ENCODE measurements around the gene ESR2. TPM values are rescaled to one million over a fixed set of nuclear protein-coding genes. Genes with fewer than 3 reads are reported as not detected.
A peak's percentile ranks its signal among the peaks of the same experiment; 100 is the strongest.

The ESR2 gene
- total RNA-seq, 1 experiment from 2014 or later = 0.15 TPM

- H3K9me3 Mint-ChIP-seq = peaks cover 21 to 26% of the 10 kb centered on the region in 2 experiments
- H3K4me1 Mint-ChIP-seq = peaks cover 39 to 41% of the 10 kb centered on the region in 2 experiments
- H3K9me3 ChIP-seq (ENCODE audit: control insufficient read depth, low read depth, low read length) = no peaks in the 10 kb centered on the region
- DNase-seq = no peak
- peaks cover 35 to 66% (median 48%) of the 10 kb centered on the region in 3 experiments for H3K36me3 Mint-ChIP-seq (ENCODE audit: insufficient read depth in 1 of 3, low read depth in 3 of 3)
- no peak overlapping the region for H3K27ac ChIP-seq (ENCODE audit: insufficient read length, low read depth, low read length)
- H3K27me3 Mint-ChIP-seq (ENCODE audit: low read depth) = no peaks in the 10 kb centered on the region
- no peaks in the 10 kb centered on the region for H4K20me1 ChIP-seq (ENCODE audit: control insufficient read depth, insufficient read depth, insufficient read length)
- WGBS (ENCODE audit: extremely low coverage, insufficient read length, low lambda C conversion rate) = no CpG with 5 or more reads among the region's 3 CpGs
- H2AK5ac ChIP-seq (ENCODE audit: insufficient read length, low read length) = no peak overlapping the region
- no peaks in the 10 kb centered on the region for H3K27me3 ChIP-seq (ENCODE audit: insufficient read depth, low read length)
- H4K91ac ChIP-seq (ENCODE audit: insufficient read length, low read depth, low read length) = no peak overlapping the region
- no peak overlapping the region for H4K8ac ChIP-seq (replicated peaks; ENCODE audit: insufficient read length, low read depth, low read length)
- H2BK5ac ChIP-seq (ENCODE audit: insufficient read length, low read length) = no peak overlapping the region
- H3K23ac ChIP-seq (ENCODE audit: insufficient read length, low read depth, low read length) = no peak overlapping the region
- no peak overlapping the region for H3K9ac ChIP-seq (ENCODE audit: extremely low read depth, insufficient read length, low read length)
- H3K23me2 ChIP-seq (ENCODE audit: insufficient read length, low read depth, low read length, poor library complexity, severe bottlenecking) = no peaks in the 10 kb centered on the region
- H4K5ac ChIP-seq (ENCODE audit: insufficient read length, low read depth, low read length) = no peak overlapping the region
- no peak overlapping the region for H2BK120ac ChIP-seq (ENCODE audit: low read depth, low read length, poor library complexity, severe bottlenecking)
- H3K79me2 ChIP-seq (ENCODE audit: insufficient read depth, low read length) = no peaks in the 10 kb centered on the region
- TF ChIP-seq CTCF (conservative IDR thresholded peaks at IDR 0.05) = no peak
- no peak overlapping the region for H2BK15ac ChIP-seq (ENCODE audit: low read depth, low read length)
- H3K4ac ChIP-seq (ENCODE audit: low read depth, low read length) = no peak overlapping the region
- H3K14ac ChIP-seq (ENCODE audit: insufficient read depth, low read length) = no peak overlapping the region
- H2AFZ ChIP-seq (ENCODE audit: low read length) = no peak overlapping the region
- H3K4me2 ChIP-seq (ENCODE audit: insufficient read depth, insufficient read length, low read length) = peak overlapping the region; percentile 52
- H3K56ac ChIP-seq (ENCODE audit: insufficient read length, low read depth, low read length) = no peak overlapping the region
- no peak overlapping the region for H2BK12ac ChIP-seq (ENCODE audit: insufficient read length, low read depth, low read length)
- H3K4me1 ChIP-seq (ENCODE audit: insufficient read depth, low read length) = peaks cover 6% of the 10 kb centered on the region; the same call in 1 of the 2 replicates
- H3K4me3 Mint-ChIP-seq = peak overlapping the region; percentile 68 to 93
- no peak overlapping the region for H3T11ph ChIP-seq (ENCODE audit: low read length)
- peak overlapping the region in 1 of 3 experiments; percentile 95; a peak in 3 of 7 replicates for H3K27ac Mint-ChIP-seq
- no peak overlapping the region for H2BK20ac ChIP-seq (ENCODE audit: low read depth, low read length, poor library complexity, severe bottlenecking)
- H3K79me1 ChIP-seq (ENCODE audit: insufficient read depth, low read depth, low read length, poor library complexity, severe bottlenecking) = no peaks in the 10 kb centered on the region
- H3K18ac ChIP-seq (ENCODE audit: insufficient read length, low read depth, low read length) = no peak overlapping the region
Observed at GRCh38 chr14:64187331-64187730, 106.8 kb downstream of the ESR2 start.
